DOHH2 (cell line): ENCODE data around the gene CRABP1.

Experiments used
- CTCF ChIP-seq: fragments of 200-600 bp; sonication (generic); IDR thresholded peaks from one replicate; pipeline ENCODE4 v1.5.1; 2014; ENCODE audit warnings: antibody characterized with exemption, mild to moderate bottlenecking, low read depth, low read length; ENCODE audit not compliant: poor library complexity, severe bottlenecking
- EZH2phosphoT487 ChIP-seq: fragments of 200-600 bp; sonication (generic); IDR thresholded peaks from 2 replicates; pipeline ENCODE4 v1.6.1; 2017; ENCODE audit warnings: borderline replicate concordance, mild to moderate bottlenecking, antibody characterized with exemption, low read length, moderate library complexity, mixed read lengths

- no peak for TF ChIP-seq CTCF
- TF ChIP-seq EZH2phosphoT487 = no peak
These were observed 17.2 kb upstream of the CRABP1 start for GRCh38 chr15:78322724-78323521.
